Central memory CD8-positive, alpha-beta T cell (primary cell): ENCODE results near the gene MRPS6.

Source experiments
- ATAC-seq: fragments of 150-1000 bp; cut with Tn5 transposase; replicated peaks from 2 replicates; pipeline ENCODE4 v1.10.0; 2022; ENCODE audit warnings: mild to moderate bottlenecking, moderate FRiP score, moderate number of reproducible peaks; ENCODE audit not compliant: poor library complexity, severe bottlenecking; ENCODE audit errors: extremely low read depth
- DNase-seq, 2 donors: peaks; one replicate each; pipeline ENCODE4 v3.0.0; 2021; ENCODE audit warnings: low spot score in 2 of 2
- H3K27ac Mint-ChIP-seq: one replicate; pipeline ENCODE4 v1.8.0; 2022; ENCODE audit warnings: low read depth, mild to moderate bottlenecking, moderate library complexity, mixed read lengths
- H3K27me3 Mint-ChIP-seq: one replicate; pipeline ENCODE4 v1.8.0; 2022; ENCODE audit warnings: mixed read lengths
- H3K36me3 Mint-ChIP-seq: one replicate; pipeline ENCODE4 v1.8.0; 2022; ENCODE audit warnings: mild to moderate bottlenecking, moderate library complexity, mixed read lengths; ENCODE audit not compliant: insufficient read depth
- H3K4me1 Mint-ChIP-seq: one replicate; pipeline ENCODE4 v1.8.0; 2022; ENCODE audit warnings: mixed read lengths
- H3K4me3 Mint-ChIP-seq: one replicate; pipeline ENCODE4 v1.8.0; 2022; ENCODE audit warnings: mild to moderate bottlenecking, moderate library complexity, mixed read lengths
- H3K9me3 Mint-ChIP-seq: one replicate; pipeline ENCODE4 v1.8.0; 2022; ENCODE audit warnings: mixed read lengths

MRPS6 gene

DNA sequence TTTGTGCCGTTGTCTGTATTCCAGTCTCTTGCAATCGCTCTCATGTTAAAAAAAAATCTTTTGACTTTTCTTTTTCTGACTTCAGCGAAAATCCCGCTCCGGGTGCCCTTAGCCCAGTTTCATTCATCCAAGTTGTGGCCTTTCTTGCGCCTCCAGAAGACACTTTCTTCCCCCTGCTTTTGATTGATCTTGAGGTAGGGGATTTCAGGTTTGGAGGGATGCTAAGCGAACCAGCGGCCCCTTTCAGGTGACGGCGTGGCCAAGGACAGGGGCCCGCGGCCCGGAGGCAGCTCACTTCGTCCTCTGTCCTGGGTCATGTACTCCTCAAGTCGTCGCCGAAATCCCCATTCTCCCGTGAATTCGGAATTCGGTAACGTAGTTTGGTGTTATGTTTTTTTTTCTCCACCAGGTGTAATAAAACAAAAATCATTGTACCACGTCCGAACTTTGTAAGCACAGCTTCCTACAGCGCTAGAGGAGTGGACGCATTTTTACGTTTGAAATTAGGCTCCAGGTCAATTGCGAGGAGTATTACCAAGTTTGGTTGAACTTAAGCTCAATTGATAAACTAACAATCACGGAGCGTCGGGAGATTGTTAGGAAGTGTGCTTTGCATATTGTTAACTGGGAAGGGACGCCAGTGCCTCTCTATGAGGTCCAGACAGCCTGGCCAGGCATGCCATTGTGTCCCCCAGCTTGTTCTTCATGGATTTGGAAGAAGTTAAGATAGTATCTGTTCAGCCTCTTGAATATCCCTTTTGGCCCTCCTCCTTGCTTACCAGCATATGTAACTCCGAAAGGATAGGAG is 1.1 kb downstream of the MRPS6 start:
- H3K36me3 Mint-ChIP-seq = peaks cover 26% of the 10 kb centered on the region
- no peak for ATAC-seq
- H3K27me3 Mint-ChIP-seq = no peaks in the 10 kb centered on the region
- H3K27ac Mint-ChIP-seq = peak overlapping the region; percentile 92
- no peaks in the 10 kb centered on the region for H3K9me3 Mint-ChIP-seq
- peak overlapping the region; percentile 92 for H3K4me3 Mint-ChIP-seq
- H3K4me1 Mint-ChIP-seq = peaks cover 59% of the 10 kb centered on the region
- DNase-seq = no peak

DNA sequence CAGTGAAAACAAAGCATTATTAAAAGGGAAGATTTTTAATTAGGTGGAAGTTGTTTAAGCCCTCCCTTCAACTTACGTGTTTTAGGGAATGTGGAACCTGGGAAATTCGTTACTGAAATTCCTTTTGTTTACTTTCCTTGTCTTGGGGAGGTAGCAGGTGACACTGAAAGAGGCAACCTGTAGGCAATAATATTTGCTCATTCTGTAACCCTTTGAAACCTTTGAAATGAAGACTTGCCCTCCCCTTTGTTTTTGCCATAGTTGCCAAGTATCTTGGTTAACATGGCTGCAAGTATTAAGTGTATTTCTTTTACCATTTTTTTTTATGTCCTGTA is 1.7 kb downstream of the MRPS6 start:
- Mint-ChIP-seq H3K27me3 (no peaks in the 10 kb centered on the region), H3K36me3 (peaks cover 26% of the 10 kb centered on the region), H3K9me3 (no peaks in the 10 kb centered on the region), H3K4me1 (peaks cover 65% of the 10 kb centered on the region), H3K27ac (peak overlapping the region; percentile 92), H3K4me3 (peak overlapping the region; percentile 92)
- ATAC-seq (no peak), DNase-seq (no peak)

DNA sequence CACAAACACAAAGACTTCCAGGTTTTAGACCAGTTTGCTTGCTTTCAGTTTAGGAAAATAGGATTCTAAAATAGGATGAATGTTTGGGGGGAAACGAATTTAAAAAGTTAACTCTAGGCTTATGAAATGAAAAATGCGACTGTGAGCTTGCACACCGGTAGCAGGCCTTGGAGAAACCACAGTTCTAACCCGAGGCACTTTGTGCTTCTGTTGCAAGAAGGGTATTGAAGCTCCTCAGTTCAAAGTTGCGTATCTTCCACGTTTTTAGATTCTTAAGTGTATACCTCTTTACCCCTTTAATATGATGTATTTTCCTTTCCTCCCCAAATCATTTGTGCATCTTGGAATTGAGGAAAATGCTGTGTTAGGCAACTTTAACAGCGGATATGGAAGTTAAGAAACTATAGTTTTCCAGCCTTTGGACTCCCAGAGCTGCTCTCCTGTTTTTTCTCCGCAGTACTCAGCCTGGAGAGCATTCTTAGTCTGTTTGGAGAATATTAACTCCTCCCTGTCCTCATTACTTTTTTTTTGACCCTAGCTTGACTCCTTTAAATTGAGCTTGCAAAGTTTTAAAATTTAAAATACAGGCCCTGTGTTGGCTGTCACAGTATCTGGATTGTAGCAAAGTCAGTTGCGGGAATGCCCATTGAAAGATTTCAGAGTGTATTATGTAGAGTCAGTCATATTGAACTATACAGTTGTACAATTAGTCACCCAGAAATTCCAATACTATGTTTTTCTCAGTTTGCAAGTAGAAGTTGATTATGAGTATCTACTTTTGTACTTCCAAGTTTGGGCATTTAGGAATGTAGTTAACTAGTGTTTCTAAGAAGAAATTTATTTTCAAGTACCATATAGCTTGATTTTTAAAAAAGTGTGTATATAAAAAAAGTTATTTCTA is 2.6 kb downstream of the MRPS6 start:
- peak overlapping the region; percentile 57 for H3K27ac Mint-ChIP-seq
- peaks cover 74% of the 10 kb centered on the region for H3K4me1 Mint-ChIP-seq
- peak overlapping the region; percentile 92 for H3K4me3 Mint-ChIP-seq
- DNase-seq = no peak
- peaks cover 27% of the 10 kb centered on the region for H3K36me3 Mint-ChIP-seq
- ATAC-seq = no peak
- no peaks in the 10 kb centered on the region for H3K27me3 Mint-ChIP-seq
- H3K9me3 Mint-ChIP-seq = no peaks in the 10 kb centered on the region

DNA sequence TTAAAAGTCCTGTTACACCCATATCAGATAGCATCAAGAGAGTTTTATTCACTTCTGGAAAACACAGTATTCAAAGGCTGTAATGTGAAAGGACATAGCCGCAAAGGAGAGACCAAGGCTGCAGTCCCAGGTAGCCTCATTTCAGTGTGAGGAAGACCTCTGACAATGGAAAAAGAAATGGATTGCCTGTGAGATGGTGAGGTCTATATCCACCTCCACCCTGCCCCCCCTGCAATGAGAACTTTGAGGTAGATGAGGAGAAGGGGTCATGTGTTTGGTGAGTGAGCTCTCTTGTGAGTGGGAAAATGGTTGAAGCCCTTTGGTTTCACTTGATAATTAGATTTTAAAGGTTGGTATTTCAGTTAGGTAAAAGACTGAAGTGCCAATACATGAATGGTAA is 3.5 kb downstream of the MRPS6 start:
- H3K4me3 Mint-ChIP-seq = peak overlapping the region; percentile 92
- H3K27ac Mint-ChIP-seq = peak overlapping the region; percentile 57

DNA sequence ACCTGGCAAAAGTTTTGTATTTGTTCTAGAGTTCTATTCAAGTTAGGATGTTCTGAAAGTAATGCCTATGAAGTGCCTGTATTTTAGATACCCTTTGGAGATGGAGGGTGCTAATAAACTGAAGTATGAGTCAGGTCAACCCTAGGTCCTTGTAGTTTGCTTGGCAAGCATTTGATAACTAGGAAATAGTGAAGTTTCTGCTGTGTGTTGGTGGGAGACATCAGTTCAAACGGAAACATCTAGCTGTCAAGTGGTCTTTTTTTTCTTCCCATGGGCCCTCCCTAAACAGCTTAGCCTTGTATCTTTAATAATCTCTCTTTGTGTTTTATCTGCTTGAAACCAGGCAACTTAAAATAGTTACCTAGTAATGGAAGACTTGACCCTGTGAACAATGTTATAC is 4.5 kb downstream of the MRPS6 start:
- H3K27me3 Mint-ChIP-seq = no peaks in the 10 kb centered on the region
- DNase-seq (no peak), ATAC-seq (no peak)
- H3K36me3 Mint-ChIP-seq = peaks cover 22% of the 10 kb centered on the region
- no peaks in the 10 kb centered on the region for H3K9me3 Mint-ChIP-seq
- no peak overlapping the region for H3K27ac Mint-ChIP-seq
- H3K4me1 Mint-ChIP-seq = peaks cover 87% of the 10 kb centered on the region
- peak overlapping the region; percentile 41 for H3K4me3 Mint-ChIP-seq

More for the DNA sequence above, 3.5 kb downstream of the MRPS6 start:
- Mint-ChIP-seq H3K27me3 (no peaks in the 10 kb centered on the region), H3K9me3 (no peaks in the 10 kb centered on the region), H3K36me3 (peaks cover 27% of the 10 kb centered on the region), H3K4me1 (peaks cover 82% of the 10 kb centered on the region)
- ATAC-seq (no peak), DNase-seq (no peak)

DNA sequence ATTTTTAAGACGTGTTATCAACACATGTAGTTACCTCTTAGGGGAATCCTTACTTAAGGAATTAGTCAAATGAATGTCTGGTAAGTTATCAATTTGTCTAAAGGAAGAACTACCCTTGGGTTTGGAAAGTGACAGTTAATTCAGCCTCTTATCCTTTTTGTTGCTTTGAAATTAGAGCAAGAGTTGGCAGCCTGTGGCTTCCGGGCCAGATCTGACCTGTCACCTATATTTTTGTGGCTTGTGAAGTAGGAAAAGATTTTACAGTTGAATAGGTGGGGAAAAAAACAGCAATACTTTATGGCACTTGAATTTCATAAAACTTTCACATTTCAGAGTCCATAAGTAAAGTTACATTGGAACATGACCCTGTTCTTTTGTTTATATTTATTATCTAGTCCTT is 5.5 kb downstream of the MRPS6 start:
- ATAC-seq (peak; percentile 31), DNase-seq (no peak)
- H3K4me3 Mint-ChIP-seq = peak overlapping the region; percentile 41
- no peaks in the 10 kb centered on the region for H3K27me3 Mint-ChIP-seq
- H3K36me3 Mint-ChIP-seq = peaks cover 25% of the 10 kb centered on the region
- H3K27ac Mint-ChIP-seq = peak overlapping the region; percentile 56
- H3K9me3 Mint-ChIP-seq = no peaks in the 10 kb centered on the region
- peaks cover 96% of the 10 kb centered on the region for H3K4me1 Mint-ChIP-seq

DNA sequence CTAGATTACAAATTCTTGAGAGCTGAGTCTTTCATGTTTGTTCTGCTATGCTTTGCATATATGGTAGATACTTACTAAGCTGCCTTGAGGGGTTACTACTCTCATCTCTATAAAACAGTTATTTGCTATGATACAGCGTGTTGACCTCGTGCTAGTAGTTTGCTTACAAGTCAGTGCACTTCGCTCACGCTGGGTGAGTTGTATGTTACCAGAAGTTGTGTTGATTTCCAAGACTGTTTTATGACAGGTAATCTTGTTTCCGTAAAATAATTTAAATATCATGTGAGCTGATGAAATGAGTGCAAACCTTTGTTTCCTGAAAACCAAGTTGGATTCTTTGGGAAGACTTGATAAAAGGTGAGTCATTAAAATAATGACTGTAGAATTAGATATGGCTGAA is 7.3 kb downstream of the MRPS6 start:
- peak overlapping the region; percentile 74 for H3K27ac Mint-ChIP-seq
- H3K36me3 Mint-ChIP-seq = peaks cover 15% of the 10 kb centered on the region
- no peaks in the 10 kb centered on the region for H3K9me3 Mint-ChIP-seq
- ATAC-seq = no peak
- peaks cover 90% of the 10 kb centered on the region for H3K4me1 Mint-ChIP-seq
- H3K4me3 Mint-ChIP-seq = no peak overlapping the region
- H3K27me3 Mint-ChIP-seq = no peaks in the 10 kb centered on the region
- DNase-seq = no peak

DNA sequence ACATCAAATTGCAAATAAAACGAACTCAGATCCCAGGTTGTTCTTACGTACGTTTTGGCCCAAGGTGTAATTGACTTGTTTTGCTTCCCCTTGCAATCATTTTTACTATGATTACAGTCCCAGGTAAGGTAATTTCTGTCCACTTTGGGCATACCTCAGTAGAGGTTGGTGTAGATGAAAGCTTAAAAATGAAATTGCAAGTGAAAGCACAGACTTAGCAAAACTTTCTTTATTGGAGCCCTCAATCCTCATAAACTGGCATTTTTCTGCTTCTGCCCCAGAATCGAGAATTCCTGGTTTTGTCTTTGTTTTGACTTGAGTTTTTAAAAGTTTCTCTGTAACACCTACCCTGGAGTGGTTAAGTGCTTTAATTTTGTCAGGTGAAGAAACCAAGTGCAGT is 9.4 kb downstream of the MRPS6 start:
- ATAC-seq = no peak
- DNase-seq = no peak
- Mint-ChIP-seq H3K27ac (no peak overlapping the region), H3K36me3 (peaks cover 12% of the 10 kb centered on the region), H3K4me1 (peaks cover 69% of the 10 kb centered on the region), H3K27me3 (no peaks in the 10 kb centered on the region), H3K4me3 (no peak overlapping the region), H3K9me3 (no peaks in the 10 kb centered on the region)

DNA sequence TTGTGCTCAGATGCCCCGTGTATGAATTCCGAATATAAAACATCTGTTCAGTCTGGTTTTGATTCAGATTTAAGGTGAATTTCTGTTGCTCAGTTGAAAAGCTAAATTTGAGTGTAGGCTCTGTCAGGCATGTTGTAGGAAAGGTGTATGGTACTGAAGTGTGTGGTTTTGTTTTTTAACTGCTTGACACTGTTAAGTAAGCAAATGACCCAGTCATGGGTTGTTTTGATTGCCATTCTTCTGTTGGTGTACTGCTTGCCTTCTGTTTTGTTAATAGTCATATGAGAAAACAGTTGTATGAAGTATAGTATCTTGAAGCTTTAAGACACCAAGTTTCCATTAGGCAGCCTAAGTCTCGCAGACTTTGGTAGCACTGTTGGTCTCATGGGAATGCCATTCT is 10.0 kb downstream of the MRPS6 start:
- H3K4me3 Mint-ChIP-seq = no peak overlapping the region
- H3K4me1 Mint-ChIP-seq = peaks cover 64% of the 10 kb centered on the region
- H3K36me3 Mint-ChIP-seq = peaks cover 10% of the 10 kb centered on the region
- ATAC-seq (no peak), DNase-seq (no peak)
- no peak overlapping the region for H3K27ac Mint-ChIP-seq
- no peaks in the 10 kb centered on the region for H3K9me3 Mint-ChIP-seq
- no peaks in the 10 kb centered on the region for H3K27me3 Mint-ChIP-seq

DNA sequence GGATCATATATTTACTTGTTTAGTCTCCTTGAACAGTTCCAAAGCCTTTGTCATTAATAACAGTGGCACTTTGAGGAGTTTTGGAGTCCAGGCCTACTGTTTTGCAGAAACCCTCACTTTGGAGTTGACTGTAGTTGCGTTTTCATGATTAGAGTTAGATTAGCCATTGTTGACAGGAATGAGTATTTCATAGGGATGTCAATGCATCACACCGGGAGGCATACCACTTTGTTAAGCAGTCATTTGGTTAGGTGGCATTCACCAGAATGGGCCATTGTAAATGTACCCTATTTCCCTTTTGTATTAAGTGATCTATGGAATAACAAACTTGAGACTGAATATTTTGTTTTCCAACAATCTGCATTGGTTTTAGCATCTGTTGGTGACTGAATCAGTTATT is 11.8 kb downstream of the MRPS6 start:
- ATAC-seq = no peak
- no peak for DNase-seq
- H3K27me3 Mint-ChIP-seq = no peaks in the 10 kb centered on the region
- no peak overlapping the region for H3K4me3 Mint-ChIP-seq
- peaks cover 7% of the 10 kb centered on the region for H3K36me3 Mint-ChIP-seq
- H3K4me1 Mint-ChIP-seq = peaks cover 54% of the 10 kb centered on the region
- H3K9me3 Mint-ChIP-seq = no peaks in the 10 kb centered on the region
- H3K27ac Mint-ChIP-seq = peak overlapping the region; percentile 13

DNA sequence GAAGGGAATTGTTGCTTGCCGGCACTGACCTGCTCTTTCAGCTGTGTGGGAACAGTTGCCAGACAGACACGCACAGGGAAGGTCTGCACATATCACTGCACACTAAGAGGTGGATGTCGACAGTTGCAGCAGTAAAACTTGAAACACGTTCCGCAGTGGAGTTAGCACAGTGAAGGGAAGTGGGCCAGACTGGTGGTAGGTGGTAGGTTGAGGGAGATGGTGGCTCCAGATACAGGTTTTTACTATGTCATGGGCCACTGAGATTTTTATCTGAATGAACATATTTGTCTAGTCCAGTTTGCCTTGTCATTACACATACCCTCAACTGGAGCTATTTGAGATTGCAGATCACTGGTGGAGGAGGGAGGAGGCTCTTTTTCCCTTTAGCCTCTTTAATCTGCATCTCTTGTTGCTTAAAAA is 13.5 kb downstream of the MRPS6 start:
- peak; percentile 96 for ATAC-seq
- Mint-ChIP-seq H3K9me3 (no peaks in the 10 kb centered on the region), H3K4me1 (peaks cover 49% of the 10 kb centered on the region), H3K27me3 (no peaks in the 10 kb centered on the region), H3K36me3 (peaks cover 5% of the 10 kb centered on the region), H3K27ac (no peak overlapping the region), H3K4me3 (no peak overlapping the region)
- DNase-seq = peak in 1 of 2 donors; percentile 52

DNA sequence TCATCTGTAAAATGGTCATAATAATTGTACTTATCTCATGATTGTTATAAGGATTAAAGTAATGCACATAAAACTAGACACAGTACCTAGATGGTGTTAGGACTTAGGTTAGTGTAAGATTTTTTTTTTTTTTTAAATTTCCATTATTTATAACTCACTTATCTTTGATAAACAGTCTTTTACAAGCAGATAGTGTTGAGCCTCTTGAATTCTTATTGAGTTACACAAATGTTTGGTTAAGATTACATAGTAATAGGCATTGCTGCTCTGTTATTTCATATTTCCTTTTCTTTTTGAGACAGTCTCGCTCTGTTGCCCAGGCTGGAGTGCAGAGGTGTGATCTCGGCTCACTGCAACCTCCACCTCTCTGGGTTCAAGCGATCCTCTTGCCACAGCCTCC is 15.4 kb downstream of the MRPS6 start:
- Mint-ChIP-seq H3K9me3 (no peaks in the 10 kb centered on the region), H3K36me3 (peaks cover 3% of the 10 kb centered on the region), H3K27ac (no peak overlapping the region), H3K4me3 (no peak overlapping the region), H3K4me1 (peaks cover 39% of the 10 kb centered on the region), H3K27me3 (no peaks in the 10 kb centered on the region)
- ATAC-seq (no peak), DNase-seq (no peak)

DNA sequence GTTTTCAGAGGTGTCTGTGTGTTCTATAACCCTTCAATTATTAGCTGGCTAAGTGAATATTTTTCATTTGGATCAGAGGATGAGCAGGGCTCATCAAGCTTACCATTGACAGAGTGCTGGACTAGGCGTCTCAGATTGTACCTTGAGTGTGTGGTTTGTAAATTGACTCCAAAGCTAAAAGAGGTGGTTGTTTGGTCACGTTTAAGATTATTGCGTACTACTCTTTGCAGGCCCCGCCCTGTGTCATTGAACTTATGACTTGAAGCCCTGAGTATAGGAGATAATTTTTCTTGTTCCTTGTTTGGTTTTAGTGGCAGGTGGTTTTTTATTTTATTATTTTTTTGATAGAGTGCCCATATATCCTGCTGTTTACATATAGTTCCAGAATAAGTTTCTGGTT is 17.7 kb downstream of the MRPS6 start:
- Mint-ChIP-seq H3K27ac (peak overlapping the region; percentile 45), H3K27me3 (no peaks in the 10 kb centered on the region), H3K4me1 (peaks cover 35% of the 10 kb centered on the region), H3K9me3 (no peaks in the 10 kb centered on the region), H3K4me3 (no peak overlapping the region), H3K36me3 (peaks cover 11% of the 10 kb centered on the region)
- ATAC-seq (no peak), DNase-seq (no peak)
